Testis (tissue), 3 donors: ENCODE results near the gene CAVIN2. TPM values are rescaled to one million over a fixed set of nuclear protein-coding genes. Genes with fewer than 3 reads are reported as not detected.

Experiments
- DNase-seq: peaks from one replicate; pipeline ENCODE4 v3.0.0-alpha.2; 2019
- H3K27ac ChIP-seq, 2 donors: fragments of 200-600 bp; sonication (generic); one replicate each; pipeline ENCODE4 v1.5.1; 2019
- H3K27me3 ChIP-seq: fragments of 200-600 bp; sonication (generic); one replicate; pipeline ENCODE4 v1.5.1; 2019
- H3K36me3 ChIP-seq: fragments of 200-600 bp; sonication (generic); one replicate; pipeline ENCODE4 v1.5.1; 2017; ENCODE audit warnings: low read depth; ENCODE audit errors: missing control alignments
- H3K4me1 ChIP-seq: fragments of 200-600 bp; sonication (generic); one replicate; pipeline ENCODE4 v1.5.1; 2019
- H3K4me3 ChIP-seq, 2 donors: fragments of 200-600 bp; sonication (generic); one replicate each; pipeline ENCODE4 v1.5.1; 2017 to 2019
- H3K9me3 ChIP-seq: fragments of 200-600 bp; sonication (generic); one replicate; pipeline ENCODE4 v1.5.1; 2017
- CTCF ChIP-seq, 3 experiments: fragments of 450-650 bp in 2 of 3; fragments of 200-600 bp in 1 of 3; sonication (generic) in 1 of 3; IDR thresholded peaks; one replicate each; pipeline ENCODE4 v1.5.1; 2016 to 2019; ENCODE audit warnings: antibody characterized with exemption in 3 of 3, mild to moderate bottlenecking in 2 of 3, moderate library complexity in 1 of 3
- POLR2A ChIP-seq: fragments of 450-650 bp; IDR thresholded peaks from one replicate; pipeline ENCODE4 v1.6.1; 2017; ENCODE audit warnings: antibody characterized with exemption, mild to moderate bottlenecking, moderate library complexity
- WGBS, 2 donors: methylation state at CpG; one replicate each; pipeline ENCODE4 v1.1.5; 2018; 5-methylcytosine and 5-hydroxymethylcytosine counted together
- intact Hi-C: fragments of 100-400 bp; cut with DNase I; formaldehyde crosslinking; loops from one replicate; pipeline ENCODE4 v1.15.1; 2023; ENCODE audit warnings: low total_unique reads
- polyA plus RNA-seq: library from polyadenylated mRNA; stranded (reverse); fragments of 350-450 nt; fragmentation: Illumina TruSeq; extraction: RNeasy Lipid Tissue Mini Kit (QIAGEN cat#74804); gene quantifications from one replicate; pipeline ENCODE4 v1.2.3, GENCODE V29; 2014; ENCODE audit warnings: low read depth, low replicate concordance; ENCODE audit not compliant: insufficient read depth
- total RNA-seq, 2 donors: library from RNA; depleted of rRNA; stranded (reverse); fragments of >200 nt; gene quantifications; one replicate each; pipeline ENCODE4 v1.2.3, GENCODE V29; 2016

CAVIN2 gene
- total and polyA plus RNA-seq, 3 donors from 2014 or later, result 3.3 to 5.1 (median 4.1) TPM

DNA sequence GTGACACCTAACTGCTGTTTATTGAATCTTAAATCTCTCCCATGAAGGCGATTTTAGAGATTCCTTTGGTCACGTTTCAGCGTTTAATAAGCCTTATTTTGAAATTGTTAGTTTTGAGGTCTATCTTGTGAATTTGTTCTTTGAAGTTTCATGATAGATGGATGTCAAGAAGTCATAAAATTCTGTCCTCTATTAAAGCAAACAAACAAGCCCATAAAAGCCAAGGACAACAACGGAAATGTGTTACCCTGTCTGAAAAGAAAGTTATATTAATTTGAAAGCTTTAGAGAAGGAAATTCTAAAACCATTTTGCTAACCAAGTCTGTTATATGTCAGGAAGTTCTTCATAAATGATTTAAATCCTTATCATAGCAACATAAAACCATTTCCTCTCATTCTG, 7.0 kb upstream of the CAVIN2 start:
- H3K36me3 ChIP-seq, result no peaks in the 10 kb centered on the region
- no peaks in the 10 kb centered on the region for H3K9me3 ChIP-seq
- H3K4me1 ChIP-seq, result no peaks in the 10 kb centered on the region
- WGBS, 2 donors, result 65 to 66% methylated on average over 4 of the region's 4 CpGs
- no peaks in the 10 kb centered on the region for H3K27me3 ChIP-seq
- DNase-seq, result no peak
- intact Hi-C loops, result no loop called here
- no peak overlapping the region for H3K27ac ChIP-seq
- H3K4me3 ChIP-seq, result no peak overlapping the region
- TF ChIP-seq CTCF (IDR thresholded peaks at IDR 0.05) (no peak), POLR2A (no peak)

- Histone ChIP-seq H3K9me3 (no peaks in the 10 kb centered on the region), H3K27me3 (no peaks in the 10 kb centered on the region), H3K36me3 (no peaks in the 10 kb centered on the region), H3K4me3 (no peak overlapping the region), H3K27ac (no peak overlapping the region), H3K4me1 (peaks cover 10% of the 10 kb centered on the region)
- DNase-seq, result no peak
- intact Hi-C loops, result no loop called here
- no peak for TF ChIP-seq CTCF (IDR thresholded peaks at IDR 0.05)
- WGBS, 2 donors, result 85 to 89% methylated on average over 5 of the region's 5 CpGs
Observed at GRCh38 chr2:191851158-191851557, 4.3 kb upstream of the CAVIN2 start.

- TF ChIP-seq CTCF (IDR thresholded peaks at IDR 0.05), result no peak
- no peak for TF ChIP-seq POLR2A
- Histone ChIP-seq H3K9me3 (no peaks in the 10 kb centered on the region), H3K4me3 (no peak overlapping the region), H3K4me1 (peaks cover 14% of the 10 kb centered on the region), H3K27ac (no peak overlapping the region), H3K36me3 (no peaks in the 10 kb centered on the region), H3K27me3 (no peaks in the 10 kb centered on the region)
- 90 to 92% methylated on average over 7 of the region's 7 CpGs for WGBS, 2 donors
- intact Hi-C loops, result no loop called here
- DNase-seq, result no peak
Observed at GRCh38 chr2:191848771-191849767, 2.2 kb upstream of the CAVIN2 start.

DNA sequence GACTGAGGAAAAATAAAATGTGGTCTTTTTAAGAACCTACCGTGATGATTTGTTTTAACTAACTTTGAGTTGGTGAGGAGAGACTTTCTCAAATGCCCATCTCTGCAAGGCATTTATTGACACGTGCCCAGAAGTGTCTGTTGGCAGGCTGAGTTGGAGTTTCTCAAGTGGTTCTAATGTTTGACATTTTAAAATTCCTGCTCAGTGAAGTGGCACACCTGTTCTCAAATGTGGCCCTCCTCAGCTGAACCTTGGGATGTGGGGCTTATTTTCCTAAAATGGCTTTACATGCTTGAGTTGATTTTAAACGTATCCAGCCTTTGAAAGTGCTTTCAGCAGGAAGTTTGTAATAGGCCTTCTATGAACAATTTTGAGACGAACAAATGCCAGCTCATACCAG, 876 bp upstream of the CAVIN2 start:
- no peaks in the 10 kb centered on the region for H3K9me3 ChIP-seq
- DNase-seq, result no peak
- WGBS, 2 donors, result 58 to 63% methylated on average over 4 of the region's 4 CpGs
- TF ChIP-seq POLR2A (no peak), CTCF (IDR thresholded peaks at IDR 0.05) (no peak)
- H3K36me3 ChIP-seq, result no peaks in the 10 kb centered on the region
- intact Hi-C loops, result no loop called here
- H3K27me3 ChIP-seq, result no peaks in the 10 kb centered on the region
- H3K27ac ChIP-seq, result no peak overlapping the region
- no peak overlapping the region for H3K4me3 ChIP-seq
- peaks cover 14% of the 10 kb centered on the region for H3K4me1 ChIP-seq
